Endothelial cell (in vitro differentiated cells): Measurements from ENCODE around the gene MRPS25. TPM values are rescaled to one million over a fixed set of nuclear protein-coding genes. Genes with fewer than 3 reads are reported as not detected.

Source experiments
- DNase-seq: peaks from one replicate; pipeline ENCODE4 v3.0.0; 2021; ENCODE audit warnings: low spot score
- H3K27ac Mint-ChIP-seq: one replicate; pipeline ENCODE4 v1.8.0; 2021; ENCODE audit warnings: mixed read lengths, inconsistent platforms; ENCODE audit not compliant: unreplicated experiment
- H3K27me3 Mint-ChIP-seq: one replicate; pipeline ENCODE4 v1.8.0; 2021; ENCODE audit warnings: mild to moderate bottlenecking, moderate library complexity, mixed read lengths, inconsistent platforms; ENCODE audit not compliant: unreplicated experiment
- H3K36me3 Mint-ChIP-seq: one replicate; pipeline ENCODE4 v1.8.0; 2021; ENCODE audit warnings: mild to moderate bottlenecking, low read depth, mixed read lengths, inconsistent platforms; ENCODE audit not compliant: unreplicated experiment
- H3K4me1 Mint-ChIP-seq: one replicate; pipeline ENCODE4 v1.8.0; 2021; ENCODE audit warnings: mild to moderate bottlenecking, mixed read lengths, inconsistent platforms; ENCODE audit not compliant: unreplicated experiment
- H3K4me3 Mint-ChIP-seq: one replicate; pipeline ENCODE4 v1.8.0; 2021; ENCODE audit warnings: mild to moderate bottlenecking, mixed read lengths, inconsistent platforms; ENCODE audit not compliant: unreplicated experiment
- H3K9me3 Mint-ChIP-seq: one replicate; pipeline ENCODE4 v1.8.0; 2021; ENCODE audit warnings: mixed read lengths, inconsistent platforms; ENCODE audit not compliant: unreplicated experiment
- total RNA-seq: library from RNA; stranded (reverse); fragmentation: NEBNext Ultra II Directional; extraction: Animal tissue kit (Norgen Biotek cat#: 25700); gene quantifications from one replicate; pipeline ENCODE4 v1.2.1, GENCODE V29; 2021; ENCODE audit not compliant: unreplicated experiment
- TF ChIP-seq, protein P1 (sequence below): fragments of 200-600 bp; sonication (generic); IDR thresholded peaks from one replicate; pipeline ENCODE4 v1.5.0; 2021; ENCODE audit warnings: antibody characterized with exemption; ENCODE audit not compliant: unreplicated experiment

Gene MRPS25
- total RNA-seq, 1 donor from 2014 or later, result 36.4 TPM

DNA sequence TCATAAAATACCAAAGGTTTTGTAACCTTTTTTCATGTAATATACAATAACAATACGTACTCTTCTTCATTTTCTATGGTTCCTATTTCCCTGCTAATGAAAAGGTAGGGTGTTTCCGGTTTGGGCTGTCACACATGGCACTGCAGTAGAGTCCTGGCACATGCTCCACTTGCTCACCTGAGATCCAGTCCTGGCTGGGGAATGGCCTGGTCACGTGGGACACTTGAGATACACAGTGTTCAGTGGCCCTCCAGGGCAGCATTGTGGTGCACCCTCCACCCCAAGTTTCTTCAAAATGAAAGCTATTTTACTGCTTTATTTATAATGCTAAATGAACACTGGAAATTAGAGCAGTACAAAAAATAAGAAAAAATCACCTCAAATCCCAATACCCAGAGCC is 23.2 kb downstream of the MRPS25 start:
- H3K9me3 Mint-ChIP-seq, result no peaks in the 10 kb centered on the region
- H3K27me3 Mint-ChIP-seq, result peaks cover 5% of the 10 kb centered on the region
- H3K4me3 Mint-ChIP-seq, result no peak overlapping the region
- no peak overlapping the region for H3K27ac Mint-ChIP-seq
- TF ChIP-seq, protein P1, sequence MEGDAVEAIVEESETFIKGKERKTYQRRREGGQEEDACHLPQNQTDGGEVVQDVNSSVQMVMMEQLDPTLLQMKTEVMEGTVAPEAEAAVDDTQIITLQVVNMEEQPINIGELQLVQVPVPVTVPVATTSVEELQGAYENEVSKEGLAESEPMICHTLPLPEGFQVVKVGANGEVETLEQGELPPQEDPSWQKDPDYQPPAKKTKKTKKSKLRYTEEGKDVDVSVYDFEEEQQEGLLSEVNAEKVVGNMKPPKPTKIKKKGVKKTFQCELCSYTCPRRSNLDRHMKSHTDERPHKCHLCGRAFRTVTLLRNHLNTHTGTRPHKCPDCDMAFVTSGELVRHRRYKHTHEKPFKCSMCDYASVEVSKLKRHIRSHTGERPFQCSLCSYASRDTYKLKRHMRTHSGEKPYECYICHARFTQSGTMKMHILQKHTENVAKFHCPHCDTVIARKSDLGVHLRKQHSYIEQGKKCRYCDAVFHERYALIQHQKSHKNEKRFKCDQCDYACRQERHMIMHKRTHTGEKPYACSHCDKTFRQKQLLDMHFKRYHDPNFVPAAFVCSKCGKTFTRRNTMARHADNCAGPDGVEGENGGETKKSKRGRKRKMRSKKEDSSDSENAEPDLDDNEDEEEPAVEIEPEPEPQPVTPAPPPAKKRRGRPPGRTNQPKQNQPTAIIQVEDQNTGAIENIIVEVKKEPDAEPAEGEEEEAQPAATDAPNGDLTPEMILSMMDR, result no peak
- no peak for DNase-seq
- peaks cover 45% of the 10 kb centered on the region for H3K36me3 Mint-ChIP-seq
- H3K4me1 Mint-ChIP-seq, result peaks cover 17% of the 10 kb centered on the region

DNA sequence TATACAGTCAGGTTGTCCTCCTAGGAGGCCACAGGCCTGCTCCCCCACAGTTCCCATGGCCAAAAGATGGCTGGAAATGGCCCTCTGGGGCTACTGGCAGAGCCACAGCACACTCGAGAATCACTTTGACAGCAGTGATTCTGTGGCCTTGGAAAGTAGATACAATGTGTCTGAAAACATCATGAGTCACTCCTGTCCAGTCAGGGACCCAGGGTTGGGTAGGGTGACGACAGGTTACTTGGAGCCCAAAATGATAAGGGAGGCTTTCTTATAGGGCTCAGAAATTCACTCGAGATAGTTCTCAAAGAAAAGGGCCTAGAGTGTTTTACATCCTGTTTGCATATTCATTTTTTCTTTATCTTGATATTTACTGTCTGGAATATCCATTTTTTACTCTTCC is 24.3 kb downstream of the MRPS25 start:
- peaks cover 34% of the 10 kb centered on the region for H3K36me3 Mint-ChIP-seq
- H3K27ac Mint-ChIP-seq, result no peak overlapping the region
- TF ChIP-seq, protein P1, result no peak
- H3K4me1 Mint-ChIP-seq, result peaks cover 17% of the 10 kb centered on the region
- no peaks in the 10 kb centered on the region for H3K9me3 Mint-ChIP-seq
- DNase-seq, result no peak
- peaks cover 1% of the 10 kb centered on the region for H3K27me3 Mint-ChIP-seq
- no peak overlapping the region for H3K4me3 Mint-ChIP-seq

DNA sequence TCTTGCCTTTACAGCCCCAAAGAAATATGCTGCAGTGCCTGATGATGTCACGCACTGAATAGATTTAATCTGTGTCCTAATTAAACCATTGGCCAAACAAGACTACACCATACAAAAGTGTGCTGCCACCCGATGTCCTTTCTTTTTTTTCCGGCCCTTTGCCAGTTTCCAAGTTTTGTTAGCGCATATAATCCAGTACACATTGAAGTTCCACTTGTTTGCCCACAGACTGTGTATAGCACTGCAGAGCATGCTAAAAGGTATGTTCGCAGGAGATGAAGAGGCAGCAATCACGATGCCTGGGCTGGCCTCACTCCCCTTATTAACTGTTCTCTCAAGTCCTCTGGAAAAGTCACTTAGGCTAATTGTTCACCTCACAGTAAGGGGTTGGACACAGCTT is 26.8 kb downstream of the MRPS25 start:
- TF ChIP-seq, protein P1, result no peak
- H3K9me3 Mint-ChIP-seq, result no peaks in the 10 kb centered on the region
- H3K36me3 Mint-ChIP-seq, result peaks cover 28% of the 10 kb centered on the region
- no peak overlapping the region for H3K27ac Mint-ChIP-seq
- peaks cover 1% of the 10 kb centered on the region for H3K27me3 Mint-ChIP-seq
- peaks cover 14% of the 10 kb centered on the region for H3K4me1 Mint-ChIP-seq
- DNase-seq, result no peak
- no peak overlapping the region for H3K4me3 Mint-ChIP-seq

DNA sequence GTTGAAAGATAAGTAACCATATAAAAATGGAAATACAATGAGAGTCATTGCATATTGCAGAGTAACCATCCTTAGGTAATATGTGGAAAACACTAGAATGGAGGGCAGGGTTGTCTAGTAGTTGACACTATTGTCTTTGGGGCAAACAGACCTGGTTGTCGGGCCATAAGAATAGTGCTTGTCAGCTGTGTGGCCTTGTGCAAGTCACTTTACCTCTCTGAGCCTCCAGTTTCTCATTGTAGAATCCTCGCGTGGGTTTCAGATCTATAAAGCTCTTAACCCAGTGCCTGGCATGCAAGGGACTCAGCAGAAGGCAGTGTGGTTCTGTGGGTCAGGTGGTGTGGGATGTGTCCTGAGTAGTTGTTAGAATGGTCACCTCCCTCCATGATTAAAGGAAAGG is 32.0 kb downstream of the MRPS25 start:
- H3K27me3 Mint-ChIP-seq, result peaks cover 1% of the 10 kb centered on the region
- peaks cover 31% of the 10 kb centered on the region for H3K36me3 Mint-ChIP-seq
- DNase-seq, result no peak
- no peaks in the 10 kb centered on the region for H3K9me3 Mint-ChIP-seq
- H3K4me3 Mint-ChIP-seq, result no peak overlapping the region
- no peak overlapping the region for H3K27ac Mint-ChIP-seq
- TF ChIP-seq, protein P1, result no peak
- no peaks in the 10 kb centered on the region for H3K4me1 Mint-ChIP-seq

DNA sequence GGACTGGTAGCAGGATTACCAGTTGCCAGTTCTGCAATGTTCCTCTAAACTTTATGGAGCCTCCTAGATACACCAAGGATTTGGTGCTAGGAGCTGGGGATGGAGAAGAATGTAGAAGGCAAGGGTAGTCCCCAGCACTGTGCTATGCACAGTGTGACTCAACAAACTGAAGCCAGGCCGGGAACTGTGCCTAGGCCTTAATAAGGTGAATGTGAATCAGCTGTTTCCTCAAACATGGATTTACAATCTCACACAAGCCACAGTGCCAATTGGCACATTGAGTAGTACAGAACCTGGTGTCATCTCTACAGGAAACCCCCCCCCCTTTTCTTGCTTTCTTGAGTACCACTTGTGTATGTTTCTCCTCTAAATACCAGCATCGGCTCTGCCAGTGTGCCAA is 32.5 kb downstream of the MRPS25 start:
- H3K27me3 Mint-ChIP-seq, result peaks cover 4% of the 10 kb centered on the region
- no peak overlapping the region for H3K27ac Mint-ChIP-seq
- no peaks in the 10 kb centered on the region for H3K9me3 Mint-ChIP-seq
- no peak overlapping the region for H3K4me3 Mint-ChIP-seq
- no peak for DNase-seq
- TF ChIP-seq, protein P1, result no peak
- H3K36me3 Mint-ChIP-seq, result peaks cover 29% of the 10 kb centered on the region
- no peaks in the 10 kb centered on the region for H3K4me1 Mint-ChIP-seq
